ENCODE results near the gene AHDC1. TPM values are rescaled to one million over a fixed set of nuclear protein-coding genes. Genes with fewer than 3 reads are reported as not detected.

AHDC1 gene
- total and polyA plus RNA-seq, 9 of the 15 experiments (the other 6 are each of a cell fraction or from before 2014, with no cell fraction given) = 0.21 to 36.4 (median 4.7) TPM

GRCh38 chr1:27603681-27604578, at the start of gene AHDC1 (continued):
- TF ChIP-seq, protein P1, sequence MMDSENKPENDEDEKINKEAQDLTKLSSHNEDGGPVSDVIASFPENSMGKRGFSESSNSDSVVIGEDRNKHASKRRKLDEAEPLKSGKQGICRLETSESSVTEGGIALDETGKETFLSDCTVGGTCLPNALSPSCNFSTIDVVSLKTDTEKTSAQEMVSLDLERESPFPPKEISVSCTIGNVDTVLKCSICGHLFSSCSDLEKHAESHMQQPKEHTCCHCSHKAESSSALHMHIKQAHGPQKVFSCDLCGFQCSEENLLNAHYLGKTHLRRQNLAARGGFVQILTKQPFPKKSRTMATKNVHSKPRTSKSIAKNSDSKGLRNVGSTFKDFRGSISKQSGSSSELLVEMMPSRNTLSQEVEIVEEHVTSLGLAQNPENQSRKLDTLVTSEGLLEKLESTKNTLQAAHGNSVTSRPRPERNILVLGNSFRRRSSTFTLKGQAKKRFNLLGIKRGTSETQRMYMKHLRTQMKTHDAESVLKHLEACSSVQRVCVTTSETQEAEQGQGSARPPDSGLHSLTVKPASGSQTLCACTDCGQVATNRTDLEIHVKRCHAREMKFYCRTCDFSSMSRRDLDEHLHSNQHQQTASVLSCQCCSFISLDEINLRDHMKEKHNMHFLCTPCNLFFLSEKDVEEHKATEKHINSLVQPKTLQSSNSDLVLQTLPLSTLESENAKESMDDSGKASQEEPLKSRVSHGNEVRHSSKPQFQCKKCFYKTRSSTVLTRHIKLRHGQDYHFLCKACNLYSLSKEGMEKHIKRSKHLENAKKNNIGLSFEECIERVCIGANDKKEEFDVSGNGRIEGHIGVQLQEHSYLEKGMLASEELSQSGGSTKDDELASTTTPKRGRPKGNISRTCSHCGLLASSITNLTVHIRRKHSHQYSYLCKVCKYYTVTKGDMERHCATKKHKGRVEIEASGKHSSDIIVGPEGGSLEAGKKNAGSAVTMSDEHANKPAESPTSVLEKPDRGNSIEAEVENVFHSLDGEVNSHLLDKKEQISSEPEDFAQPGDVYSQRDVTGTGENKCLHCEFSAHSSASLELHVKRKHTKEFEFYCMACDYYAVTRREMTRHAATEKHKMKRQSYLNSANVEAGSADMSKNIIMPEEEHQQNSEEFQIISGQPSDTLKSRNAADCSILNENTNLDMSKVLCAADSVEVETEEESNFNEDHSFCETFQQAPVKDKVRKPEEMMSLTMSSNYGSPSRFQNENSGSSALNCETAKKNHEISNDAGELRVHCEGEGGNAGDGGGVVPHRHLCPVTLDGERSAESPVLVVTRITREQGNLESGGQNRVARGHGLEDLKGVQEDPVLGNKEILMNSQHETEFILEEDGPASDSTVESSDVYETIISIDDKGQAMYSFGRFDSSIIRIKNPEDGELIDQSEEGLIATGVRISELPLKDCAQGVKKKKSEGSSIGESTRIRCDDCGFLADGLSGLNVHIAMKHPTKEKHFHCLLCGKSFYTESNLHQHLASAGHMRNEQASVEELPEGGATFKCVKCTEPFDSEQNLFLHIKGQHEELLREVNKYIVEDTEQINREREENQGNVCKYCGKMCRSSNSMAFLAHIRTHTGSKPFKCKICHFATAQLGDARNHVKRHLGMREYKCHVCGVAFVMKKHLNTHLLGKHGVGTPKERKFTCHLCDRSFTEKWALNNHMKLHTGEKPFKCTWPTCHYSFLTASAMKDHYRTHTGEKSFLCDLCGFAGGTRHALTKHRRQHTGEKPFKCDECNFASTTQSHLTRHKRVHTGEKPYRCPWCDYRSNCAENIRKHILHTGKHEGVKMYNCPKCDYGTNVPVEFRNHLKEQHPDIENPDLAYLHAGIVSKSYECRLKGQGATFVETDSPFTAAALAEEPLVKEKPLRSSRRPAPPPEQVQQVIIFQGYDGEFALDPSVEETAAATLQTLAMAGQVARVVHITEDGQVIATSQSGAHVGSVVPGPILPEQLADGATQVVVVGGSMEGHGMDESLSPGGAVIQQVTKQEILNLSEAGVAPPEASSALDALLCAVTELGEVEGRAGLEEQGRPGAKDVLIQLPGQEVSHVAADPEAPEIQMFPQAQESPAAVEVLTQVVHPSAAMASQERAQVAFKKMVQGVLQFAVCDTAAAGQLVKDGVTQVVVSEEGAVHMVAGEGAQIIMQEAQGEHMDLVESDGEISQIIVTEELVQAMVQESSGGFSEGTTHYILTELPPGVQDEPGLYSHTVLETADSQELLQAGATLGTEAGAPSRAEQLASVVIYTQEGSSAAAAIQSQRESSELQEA (IDR thresholded peaks at IDR 0.05; ENCODE audit: low read depth) = 0 out of 2 replicates have a peak, but pooled peaks have one; percentile 48
- no peak for TF ChIP-seq ZNF347 (CRISPR knock-in tag; IDR thresholded peaks at IDR 0.05; ENCODE audit: low read depth)
- TF ChIP-seq, protein P2, sequence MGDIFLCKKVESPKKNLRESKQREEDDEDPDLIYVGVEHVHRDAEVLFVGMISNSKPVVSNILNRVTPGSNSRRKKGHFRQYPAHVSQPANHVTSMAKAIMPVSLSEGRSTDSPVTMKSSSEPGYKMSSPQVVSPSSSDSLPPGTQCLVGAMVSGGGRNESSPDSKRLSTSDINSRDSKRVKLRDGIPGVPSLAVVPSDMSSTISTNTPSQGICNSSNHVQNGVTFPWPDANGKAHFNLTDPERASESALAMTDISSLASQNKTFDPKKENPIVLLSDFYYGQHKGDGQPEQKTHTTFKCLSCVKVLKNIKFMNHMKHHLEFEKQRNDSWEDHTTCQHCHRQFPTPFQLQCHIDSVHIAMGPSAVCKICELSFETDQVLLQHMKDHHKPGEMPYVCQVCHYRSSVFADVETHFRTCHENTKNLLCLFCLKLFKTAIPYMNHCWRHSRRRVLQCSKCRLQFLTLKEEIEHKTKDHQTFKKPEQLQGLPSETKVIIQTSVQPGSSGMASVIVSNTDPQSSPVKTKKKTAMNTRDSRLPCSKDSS (IDR thresholded peaks at IDR 0.05; ENCODE audit: low read depth, partially characterized antibody) = no peak
- TF ChIP-seq, protein P3, sequence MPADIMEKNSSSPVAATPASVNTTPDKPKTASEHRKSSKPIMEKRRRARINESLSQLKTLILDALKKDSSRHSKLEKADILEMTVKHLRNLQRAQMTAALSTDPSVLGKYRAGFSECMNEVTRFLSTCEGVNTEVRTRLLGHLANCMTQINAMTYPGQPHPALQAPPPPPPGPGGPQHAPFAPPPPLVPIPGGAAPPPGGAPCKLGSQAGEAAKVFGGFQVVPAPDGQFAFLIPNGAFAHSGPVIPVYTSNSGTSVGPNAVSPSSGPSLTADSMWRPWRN (IDR thresholded peaks at IDR 0.05; ENCODE audit: low read depth) = no peak
- peak; percentile 25; the same call in 1 of the 2 replicates for TF ChIP-seq SMARCA5 (IDR thresholded peaks at IDR 0.05)
- TF ChIP-seq, protein P4, sequence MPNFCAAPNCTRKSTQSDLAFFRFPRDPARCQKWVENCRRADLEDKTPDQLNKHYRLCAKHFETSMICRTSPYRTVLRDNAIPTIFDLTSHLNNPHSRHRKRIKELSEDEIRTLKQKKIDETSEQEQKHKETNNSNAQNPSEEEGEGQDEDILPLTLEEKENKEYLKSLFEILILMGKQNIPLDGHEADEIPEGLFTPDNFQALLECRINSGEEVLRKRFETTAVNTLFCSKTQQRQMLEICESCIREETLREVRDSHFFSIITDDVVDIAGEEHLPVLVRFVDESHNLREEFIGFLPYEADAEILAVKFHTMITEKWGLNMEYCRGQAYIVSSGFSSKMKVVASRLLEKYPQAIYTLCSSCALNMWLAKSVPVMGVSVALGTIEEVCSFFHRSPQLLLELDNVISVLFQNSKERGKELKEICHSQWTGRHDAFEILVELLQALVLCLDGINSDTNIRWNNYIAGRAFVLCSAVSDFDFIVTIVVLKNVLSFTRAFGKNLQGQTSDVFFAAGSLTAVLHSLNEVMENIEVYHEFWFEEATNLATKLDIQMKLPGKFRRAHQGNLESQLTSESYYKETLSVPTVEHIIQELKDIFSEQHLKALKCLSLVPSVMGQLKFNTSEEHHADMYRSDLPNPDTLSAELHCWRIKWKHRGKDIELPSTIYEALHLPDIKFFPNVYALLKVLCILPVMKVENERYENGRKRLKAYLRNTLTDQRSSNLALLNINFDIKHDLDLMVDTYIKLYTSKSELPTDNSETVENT (CRISPR knock-in tag; IDR thresholded peaks at IDR 0.05) = peak; percentile 51; the same call in 1 of the 2 replicates
- TF ChIP-seq BDP1 (IDR thresholded peaks at IDR 0.05; ENCODE audit: insufficient read depth, insufficient read length) = no peak
- no peak for TF ChIP-seq NR4A1 (CRISPR knock-in tag; IDR thresholded peaks at IDR 0.05)
- no peak for TF ChIP-seq NR4A1 (tag; IDR thresholded peaks at IDR 0.05)
- TF ChIP-seq CGGBP1 (CRISPR knock-in tag; IDR thresholded peaks at IDR 0.05) = peak; percentile 80; the same call in 1 of the 2 replicates
- TF ChIP-seq PRPF4 (IDR thresholded peaks at IDR 0.05; ENCODE audit: insufficient read depth, low read depth, low read length, poor library complexity, severe bottlenecking) = no peak

All from K562 (cell line).